ENCODE data around the gene MYO5C. TPM values are rescaled to one million over a fixed set of nuclear protein-coding genes. Genes with fewer than 3 reads are reported as not detected.

Gene MYO5C
- total and polyA plus RNA-seq, 2 of the 4 experiments (the other 2 are of a cell fraction) = under 0.01 to 0.03 TPM

GRCh38 chr15:52329987-52330386, 34.4 kb upstream of the MYO5C start:
- ChIA-PET POLR2A (ENCODE audit: unreplicated experiment) (no interaction called here), CTCF (interaction anchor here (0.5 to 0.6 kb wide), 3 partner anchors 67 to 299 kb away, joined by 3 read pairs; no protein-coding TSS in a partner anchor)
- Histone ChIP-seq H2AK5ac (ENCODE audit: low read depth, low read length) (no peak overlapping the region), H3K9me1 (ENCODE audit: insufficient read depth, low read length) (peaks cover 6% of the 10 kb centered on the region), H3K27ac (ENCODE audit: insufficient read depth, low read length) (no peak overlapping the region), H3K36me3 (ENCODE audit: control insufficient read depth, insufficient read depth, low read length) (peaks cover 4% of the 10 kb centered on the region), H3K56ac (ENCODE audit: extremely low read depth, insufficient read depth, low read length) (no peak overlapping the region), H3K27me3 (ENCODE audit: control insufficient read depth, insufficient read depth, low read length) (no peaks in the 10 kb centered on the region), H3K4me3 (ENCODE audit: insufficient read depth, low read depth, low read length) (no peak overlapping the region), H3K18ac (ENCODE audit: low read depth, low read length) (no peak overlapping the region), H3K4ac (ENCODE audit: low read depth, low read length) (no peak overlapping the region), H2AK9ac (replicated peaks; ENCODE audit: low read depth, low read length, poor library complexity) (no peak overlapping the region), H2BK15ac (ENCODE audit: low read depth, low read length) (no peak overlapping the region), H3K9me3 (ENCODE audit: control insufficient read depth, insufficient read depth, low read length) (no peaks in the 10 kb centered on the region), H4K20me1 (ENCODE audit: insufficient read depth, low read length) (no peaks in the 10 kb centered on the region; the same call in 1 of the 2 replicates), H3K4me1 (ENCODE audit: control insufficient read depth, insufficient read depth, low read length) (peaks cover 4% of the 10 kb centered on the region; the same call in 1 of the 2 replicates), H3K14ac (replicated peaks; ENCODE audit: low read depth, low read length) (no peak overlapping the region), H4K5ac (ENCODE audit: low read depth, low read length) (no peak overlapping the region), H3K23ac (ENCODE audit: low read depth, low read length) (no peak overlapping the region), H2AFZ (replicated peaks; ENCODE audit: low read length, poor library complexity) (no peak overlapping the region), H4K8ac (ENCODE audit: low read depth in 2 of 2, low read length in 2 of 2) (no peak overlapping the region), H2BK120ac (ENCODE audit: low read depth, low read length) (no peak overlapping the region), H2BK20ac (ENCODE audit: low read depth, low read length) (no peak overlapping the region), H3K4me2 (ENCODE audit: low read depth, low read length) (no peak overlapping the region), H4K91ac (ENCODE audit: insufficient read depth, low read depth, low read length) (no peak overlapping the region), H2BK5ac (ENCODE audit: low read depth, low read length, poor library complexity, severe bottlenecking) (no peak overlapping the region), H3K79me1 (ENCODE audit: low read depth in 1 of 2, low read length in 2 of 2) (no peaks in the 10 kb centered on the region), H3K9ac (ENCODE audit: low read depth, low read length) (no peak overlapping the region)
- BruUV-seq (replicated peaks) = no TSS peak
- intact Hi-C loops (cut with micrococcal nuclease) (loop anchor here (5.0 kb wide), 2 partner anchors 237 to 402 kb away; partner anchors contain the start of gene ARPP19), dilution Hi-C loops (cut with HindIII; ENCODE audit: low sequenced_read_pairs, unreplicated experiment) (no loop called here), in situ Hi-C loops (cut with MboI; ENCODE audit: low sequenced_read_pairs) (loop anchor here (10.0 kb wide), 1 partner anchor 405 kb away; no protein-coding TSS in a partner anchor)
- no CpG with 5 or more reads among the region's 1 CpG for WGBS, 2 experiments (ENCODE audit: extremely low coverage in 2 of 2, insufficient read length in 1 of 2)
- no peak for DNase-seq
- no peak for ATAC-seq (ENCODE audit: low read depth)
- TF ChIP-seq ELK1 (IDR thresholded peaks at IDR 0.05; ENCODE audit: borderline replicate concordance, low read depth, low read length) (no peak), SMC3 (IDR thresholded peaks at IDR 0.05; ENCODE audit: low read depth, low read length) (no peak), CEBPB (IDR thresholded peaks at IDR 0.05; ENCODE audit: low read depth, low read length) (no peak), BHLHE40 (IDR thresholded peaks at IDR 0.05; ENCODE audit: low read depth, low read length) (no peak), MXI1 (IDR thresholded peaks at IDR 0.05; ENCODE audit: borderline replicate concordance, low read depth, low read length) (no peak)
